SK-N-MC (cell line): ENCODE data around the gene ZFAND3.
"Not testable (repeated sequence)": the region's sequence is repeated elsewhere in the genome, so short reads cannot be mapped to it uniquely, and the experiment has no call there.

Experiments used
- DNase-seq: peaks from one replicate; pipeline ENCODE4 v3.0.0-alpha.2; 2011; ENCODE audit warnings: low read depth, low spot score
- H3K27ac ChIP-seq: fragments of 200-600 bp; sonication (generic); 2 replicates; pipeline ENCODE4 v1.5.1; 2016; ENCODE audit warnings: mixed run types
- H3K36me3 ChIP-seq: fragments of 200-600 bp; sonication (generic); 2 replicates; pipeline ENCODE4 v1.6.1; 2017; ENCODE audit warnings: antibody characterized with exemption, low read length, mixed read lengths; ENCODE audit not compliant: insufficient read depth
- H3K4me3 ChIP-seq: fragments of 200-600 bp; sonication (generic); 2 replicates; pipeline ENCODE4 v1.5.1; 2016
- H3K9ac ChIP-seq: fragments of 200-600 bp; sonication (generic); 2 replicates; pipeline ENCODE4 v1.8.0; 2017; ENCODE audit warnings: mixed run types, mixed read lengths; ENCODE audit not compliant: insufficient read length
- H3K9me3 ChIP-seq: fragments of 200-600 bp; sonication (generic); 2 replicates; pipeline ENCODE4 v1.6.1; 2017; ENCODE audit warnings: low read depth, mild to moderate bottlenecking, antibody characterized with exemption, low read length, moderate library complexity, mixed read lengths
- EZH2 ChIP-seq: fragments of 200-600 bp; sonication (generic); IDR thresholded peaks from one replicate; pipeline ENCODE4 v1.6.1; 2017; ENCODE audit warnings: antibody characterized with exemption
- FOXP2 ChIP-seq: optimal IDR thresholded peaks from 2 replicates; pipeline ENCODE3; 2011; ENCODE audit warnings: mild to moderate bottlenecking, moderate library complexity; ENCODE audit not compliant: insufficient read depth; ENCODE audit errors: extremely low read length, control extremely low read depth
- POLR2AphosphoS5 ChIP-seq: IDR thresholded peaks from 2 replicates; pipeline ENCODE4 v1.6.1; 2012; ENCODE audit warnings: mild to moderate bottlenecking, low read depth, low read length, borderline replicate concordance

ZFAND3 gene

GRCh38 chr6:38115626-38116008 lies 296.1 kb downstream of the ZFAND3 start:
- no peak overlapping the region for H3K4me3 ChIP-seq
- no peak overlapping the region for H3K9ac ChIP-seq
- no peak for TF ChIP-seq FOXP2
- TF ChIP-seq EZH2: no peak
- no peak for TF ChIP-seq POLR2AphosphoS5
- DNase-seq: no peak
- no peaks in the 10 kb centered on the region for H3K9me3 ChIP-seq
- H3K27ac ChIP-seq: no peak overlapping the region
- peaks cover 8% of the 10 kb centered on the region; the same call in 1 of the 2 replicates for H3K36me3 ChIP-seq

- H3K4me3 ChIP-seq: no peak overlapping the region
- TF ChIP-seq FOXP2 (no peak), POLR2AphosphoS5 (no peak), EZH2 (no peak)
- DNase-seq: no peak
- H3K9me3 ChIP-seq: no peaks in the 10 kb centered on the region
- peaks cover 8% of the 10 kb centered on the region; the same call in 1 of the 2 replicates for H3K36me3 ChIP-seq
- H3K27ac ChIP-seq: no peak overlapping the region
- H3K9ac ChIP-seq: no peak overlapping the region
Observed at GRCh38 chr6:38116248-38116647, 296.7 kb downstream of the ZFAND3 start.

GRCh38 chr6:38117281-38117680 lies 297.8 kb downstream of the ZFAND3 start:
- TF ChIP-seq EZH2 (no peak), FOXP2 (no peak)
- no peak overlapping the region for H3K9ac ChIP-seq
- H3K27ac ChIP-seq: no peak overlapping the region

GRCh38 chr6:38118791-38119365 lies 299.4 kb downstream of the ZFAND3 start:
- Histone ChIP-seq H3K9me3 (no peaks in the 10 kb centered on the region), H3K27ac (no peak overlapping the region), H3K9ac (no peak overlapping the region), H3K4me3 (no peak overlapping the region), H3K36me3 (peaks cover 14% of the 10 kb centered on the region; the same call in 1 of the 2 replicates)
- DNase-seq: no peak
- TF ChIP-seq POLR2AphosphoS5 (no peak), FOXP2 (no peak), EZH2 (no peak)

More at GRCh38 chr6:38117281-38117680, 297.8 kb downstream of the ZFAND3 start:
- no peak for DNase-seq
- Histone ChIP-seq H3K9me3 (no peaks in the 10 kb centered on the region), H3K36me3 (peaks cover 14% of the 10 kb centered on the region; the same call in 1 of the 2 replicates), H3K4me3 (no peak overlapping the region)

- Histone ChIP-seq H3K27ac (no peak overlapping the region), H3K4me3 (no peak overlapping the region), H3K36me3 (peaks cover 14% of the 10 kb centered on the region; the same call in 1 of the 2 replicates), H3K9ac (no peak overlapping the region), H3K9me3 (no peaks in the 10 kb centered on the region)
- no peak for DNase-seq
- no peak for TF ChIP-seq POLR2AphosphoS5
- TF ChIP-seq EZH2: no peak
Observed at GRCh38 chr6:38119516-38119915, 300.0 kb downstream of the ZFAND3 start.

- not testable (repeated sequence) for H3K4me3 ChIP-seq, H3K9ac ChIP-seq, H3K27ac ChIP-seq, DNase-seq, H3K9me3 ChIP-seq
- H3K36me3 ChIP-seq: peaks cover 34% of the 10 kb centered on the region
Observed at GRCh38 chr6:38124224-38124926, 304.8 kb downstream of the ZFAND3 start.

GRCh38 chr6:38127284-38127683 lies 307.8 kb downstream of the ZFAND3 start:
- Histone ChIP-seq H3K9me3 (peaks cover 5% of the 10 kb centered on the region; the same call in 1 of the 2 replicates), H3K4me3 (no peak overlapping the region), H3K9ac (no peak overlapping the region), H3K27ac (no peak overlapping the region), H3K36me3 (peaks cover 21% of the 10 kb centered on the region)
- DNase-seq: no peak
- TF ChIP-seq FOXP2: no peak
- no peak for TF ChIP-seq POLR2AphosphoS5
- TF ChIP-seq EZH2: no peak

- Histone ChIP-seq H3K9me3 (0 out of 2 replicates have a peak, but pooled peaks cover 3% of the 10 kb centered on the region), H3K27ac (no peak overlapping the region), H3K9ac (no peak overlapping the region), H3K4me3 (no peak overlapping the region), H3K36me3 (peaks cover 20% of the 10 kb centered on the region)
- TF ChIP-seq POLR2AphosphoS5: no peak
- no peak for TF ChIP-seq EZH2
- TF ChIP-seq FOXP2: no peak
- no peak for DNase-seq
Observed at GRCh38 chr6:38131527-38131965, 312.0 kb downstream of the ZFAND3 start.
